ENCODE results near the gene MYLK.

DNA sequence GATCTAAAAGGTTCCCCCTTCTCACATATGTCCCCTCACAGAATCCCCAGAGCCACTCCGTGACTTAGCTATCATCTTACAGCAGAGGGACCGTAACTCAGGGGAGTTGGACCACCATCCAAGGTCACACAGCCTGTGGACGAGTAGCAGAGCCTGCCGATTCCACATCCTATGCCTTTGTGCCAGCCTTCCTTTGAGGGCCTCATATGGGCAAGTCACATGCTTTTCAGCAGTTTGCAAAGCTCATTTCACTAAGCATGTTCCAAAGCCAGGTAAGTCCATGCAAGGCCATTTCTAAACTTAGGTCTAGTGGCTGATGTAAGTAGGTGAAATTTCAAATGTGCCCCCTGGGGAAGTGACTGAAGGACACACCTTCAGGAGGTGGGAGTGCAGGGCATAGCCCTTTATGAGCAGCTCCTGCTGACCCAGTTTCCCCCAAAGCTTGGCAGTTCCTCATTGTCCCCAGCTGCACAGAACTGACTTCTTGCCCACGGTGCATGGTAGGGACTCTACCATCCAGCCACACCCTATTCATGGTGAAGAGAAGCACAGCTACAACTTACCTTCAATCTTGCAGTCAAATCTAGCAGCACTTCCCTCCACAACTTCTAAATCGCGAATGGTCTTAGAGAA, 265.9 kb downstream of the MYLK start:
- no peak for TF ChIP-seq EZH2phosphoT487 (IDR thresholded peaks at IDR 0.05; ENCODE audit: borderline replicate concordance)
- TF ChIP-seq, protein P1, sequence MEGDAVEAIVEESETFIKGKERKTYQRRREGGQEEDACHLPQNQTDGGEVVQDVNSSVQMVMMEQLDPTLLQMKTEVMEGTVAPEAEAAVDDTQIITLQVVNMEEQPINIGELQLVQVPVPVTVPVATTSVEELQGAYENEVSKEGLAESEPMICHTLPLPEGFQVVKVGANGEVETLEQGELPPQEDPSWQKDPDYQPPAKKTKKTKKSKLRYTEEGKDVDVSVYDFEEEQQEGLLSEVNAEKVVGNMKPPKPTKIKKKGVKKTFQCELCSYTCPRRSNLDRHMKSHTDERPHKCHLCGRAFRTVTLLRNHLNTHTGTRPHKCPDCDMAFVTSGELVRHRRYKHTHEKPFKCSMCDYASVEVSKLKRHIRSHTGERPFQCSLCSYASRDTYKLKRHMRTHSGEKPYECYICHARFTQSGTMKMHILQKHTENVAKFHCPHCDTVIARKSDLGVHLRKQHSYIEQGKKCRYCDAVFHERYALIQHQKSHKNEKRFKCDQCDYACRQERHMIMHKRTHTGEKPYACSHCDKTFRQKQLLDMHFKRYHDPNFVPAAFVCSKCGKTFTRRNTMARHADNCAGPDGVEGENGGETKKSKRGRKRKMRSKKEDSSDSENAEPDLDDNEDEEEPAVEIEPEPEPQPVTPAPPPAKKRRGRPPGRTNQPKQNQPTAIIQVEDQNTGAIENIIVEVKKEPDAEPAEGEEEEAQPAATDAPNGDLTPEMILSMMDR (conservative IDR thresholded peaks at IDR 0.05; ENCODE audit: low read length), result no peak

Data from Loucy (cell line).